ENCODE data around the gene ADAM12.

ADAM12 gene

DNA sequence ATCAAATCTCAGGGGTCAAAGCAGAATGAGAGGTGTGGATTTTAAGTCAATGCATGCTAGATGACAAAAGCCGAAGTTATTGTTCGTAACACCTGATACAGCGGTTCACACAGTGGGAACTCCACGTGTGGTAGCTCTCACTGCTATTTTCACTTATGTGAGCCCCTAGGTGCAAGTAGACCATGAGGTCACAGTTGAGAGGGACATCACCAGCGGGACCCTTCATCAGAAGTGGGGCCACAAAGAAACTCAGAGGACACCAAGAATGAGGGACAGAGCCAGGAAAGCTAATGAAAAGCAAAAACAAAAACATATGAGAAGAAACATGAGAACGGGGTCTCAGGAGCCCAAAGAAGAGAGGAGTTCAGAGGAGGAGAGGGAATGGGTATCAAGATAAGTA is 63.5 kb downstream of the ADAM12 start:
- in situ Hi-C loops (cut with MboI; ENCODE audit: low sequenced_read_pairs) = no loop called here

DNA sequence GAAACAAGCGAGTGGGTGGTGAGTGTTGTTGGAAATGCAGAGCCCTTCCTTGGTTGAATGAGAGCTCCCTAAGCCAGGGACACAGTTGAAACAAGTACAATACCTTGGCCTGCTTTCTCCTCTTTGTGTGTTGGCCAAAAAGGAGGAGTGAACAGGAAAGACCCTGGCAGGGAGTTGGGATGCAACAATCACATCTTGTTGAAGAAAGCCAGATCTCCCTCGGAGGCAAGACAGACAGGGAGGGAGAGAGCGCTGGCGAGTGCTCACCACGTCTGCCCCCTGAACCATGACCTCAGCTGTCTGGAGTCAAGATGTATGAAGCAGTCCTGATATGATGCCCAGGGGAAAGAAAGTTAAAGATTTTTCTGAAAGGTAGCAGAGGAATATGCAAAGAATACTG is 66.8 kb downstream of the ADAM12 start:
- in situ Hi-C loops (cut with MboI; ENCODE audit: low sequenced_read_pairs) = no loop called here

DNA sequence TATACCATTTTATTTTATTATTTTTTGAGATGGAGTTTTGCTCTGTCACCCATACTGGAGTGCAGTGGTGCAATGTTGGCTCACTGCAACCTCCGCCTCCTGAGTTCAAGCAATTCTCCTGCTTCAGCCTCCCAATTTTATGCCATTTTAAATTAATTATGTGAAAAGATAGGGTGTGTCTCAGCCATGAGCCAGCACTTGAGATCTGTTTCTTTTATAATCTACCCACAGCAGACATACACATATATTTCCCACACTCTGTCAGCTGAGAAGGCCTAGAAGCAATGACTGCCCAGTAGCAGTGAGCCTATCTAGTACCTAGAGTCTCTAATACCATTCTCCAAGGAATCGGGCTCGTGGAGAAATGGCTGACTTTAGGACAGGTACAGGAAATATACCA is 70.5 kb downstream of the ADAM12 start:
- in situ Hi-C loops (cut with MboI; ENCODE audit: low sequenced_read_pairs) = no loop called here

DNA sequence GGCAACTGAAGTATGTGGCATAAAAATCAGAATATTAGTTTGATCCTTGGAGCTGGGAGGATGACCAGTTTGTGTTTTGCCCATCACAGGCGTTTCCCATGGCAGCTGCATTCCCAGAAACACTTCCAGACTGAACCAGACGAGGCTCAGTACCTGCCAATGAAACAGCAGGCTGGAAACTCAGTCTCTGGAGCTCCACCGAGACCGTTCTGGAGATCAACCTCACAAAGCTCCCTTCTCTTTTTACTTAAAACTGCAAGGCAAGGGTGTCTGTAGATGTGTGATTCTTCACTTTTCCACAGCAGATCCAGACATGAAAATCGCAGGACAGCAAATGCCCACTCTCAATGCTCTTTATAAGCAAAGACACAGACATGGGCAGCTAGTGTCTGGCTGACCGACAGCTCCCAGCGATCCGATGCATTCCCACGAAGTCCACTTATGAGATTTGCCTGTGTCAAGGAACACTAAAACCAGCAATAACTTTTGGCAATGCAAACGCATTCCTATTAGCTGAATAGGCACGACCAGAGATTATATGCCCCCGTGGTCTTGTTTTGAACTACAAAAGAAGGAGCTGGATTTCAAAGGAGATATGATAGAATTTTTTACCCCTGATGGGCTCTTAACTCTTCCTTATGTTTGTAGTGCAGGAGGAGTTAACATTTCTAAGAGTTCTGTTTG is 72.6 kb downstream of the ADAM12 start:
- in situ Hi-C loops (cut with MboI; ENCODE audit: low sequenced_read_pairs) = no loop called here

GRCh38 chr10:126314863-126315493 is 73.3 kb downstream of the ADAM12 start:
- in situ Hi-C loops (cut with MboI; ENCODE audit: low sequenced_read_pairs) = no loop called here

GRCh38 chr10:126312167-126312566 is 76.1 kb downstream of the ADAM12 start:
- in situ Hi-C loops (cut with MboI; ENCODE audit: low sequenced_read_pairs) = no loop called here

DNA sequence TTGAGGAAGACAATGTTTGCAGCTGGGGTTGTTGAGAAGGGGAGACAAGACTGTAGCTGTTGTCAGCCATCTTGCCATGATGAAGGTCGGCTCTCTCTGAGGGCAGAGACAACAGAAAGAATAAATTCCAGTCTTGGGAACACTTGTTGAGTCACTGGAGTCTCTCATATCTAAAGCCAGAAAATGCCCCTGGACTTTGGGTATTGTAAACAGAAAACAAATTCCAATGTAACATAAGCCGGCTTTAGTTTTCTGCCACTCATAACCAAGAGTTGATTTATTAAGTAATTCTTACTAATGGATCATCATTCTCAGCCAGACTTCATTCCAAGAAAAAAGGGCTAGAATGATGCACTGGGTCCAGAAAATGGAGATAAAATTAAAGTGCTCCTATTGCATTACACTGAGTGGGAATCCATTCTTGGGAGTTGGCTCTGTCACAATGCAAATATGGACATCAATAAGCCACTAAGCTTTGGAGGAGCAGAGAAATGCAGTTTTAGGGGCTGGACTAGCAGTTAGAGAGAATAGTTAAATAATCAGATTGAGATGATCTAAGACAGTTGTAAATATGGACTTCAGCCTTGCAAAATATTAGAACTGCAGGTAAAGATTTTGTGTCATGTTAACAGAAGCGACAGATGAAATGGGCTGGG is 78.9 kb downstream of the ADAM12 start:
- in situ Hi-C loops (cut with MboI; ENCODE audit: low sequenced_read_pairs) = no loop called here

DNA sequence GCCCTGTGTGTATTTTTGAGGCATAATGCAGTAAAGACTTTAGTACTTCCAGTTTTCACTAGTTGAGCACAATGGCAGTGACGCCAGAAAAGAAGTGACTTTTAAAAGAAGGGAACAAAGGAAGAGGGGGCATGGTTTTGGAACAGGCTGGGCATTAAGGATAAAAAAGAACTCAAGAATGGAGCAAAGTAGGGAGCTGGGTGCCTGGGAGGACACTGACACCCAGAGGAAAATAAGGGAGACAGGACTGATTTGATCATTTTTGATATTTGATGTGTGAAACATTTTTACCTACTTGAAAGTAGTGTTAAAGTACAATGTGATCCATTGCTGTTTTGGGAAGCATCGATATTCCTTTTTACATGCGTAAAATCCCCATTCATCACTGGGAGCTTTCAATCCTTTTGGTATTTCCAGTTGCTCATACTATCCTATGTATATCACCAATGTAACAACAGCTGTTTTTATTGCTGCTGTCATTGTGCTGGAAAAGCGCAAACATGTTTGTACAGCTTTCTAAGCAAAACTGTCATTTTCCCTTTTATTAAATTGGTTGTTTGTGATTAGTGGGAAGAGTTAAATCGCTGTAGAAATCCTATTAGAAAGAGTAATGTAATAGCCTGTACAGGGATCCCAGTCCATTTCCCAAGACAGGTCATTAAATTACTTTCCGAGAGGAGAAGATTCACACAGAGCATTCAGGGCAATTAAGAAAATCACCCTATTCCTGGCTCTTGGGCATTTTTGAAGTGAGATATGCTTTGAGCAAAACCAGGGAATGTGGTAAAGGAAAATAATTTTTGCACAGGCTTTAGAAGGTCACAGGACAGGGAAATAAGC is 85.2 kb downstream of the ADAM12 start:
- in situ Hi-C loops (cut with MboI; ENCODE audit: low sequenced_read_pairs) = no loop called here

DNA sequence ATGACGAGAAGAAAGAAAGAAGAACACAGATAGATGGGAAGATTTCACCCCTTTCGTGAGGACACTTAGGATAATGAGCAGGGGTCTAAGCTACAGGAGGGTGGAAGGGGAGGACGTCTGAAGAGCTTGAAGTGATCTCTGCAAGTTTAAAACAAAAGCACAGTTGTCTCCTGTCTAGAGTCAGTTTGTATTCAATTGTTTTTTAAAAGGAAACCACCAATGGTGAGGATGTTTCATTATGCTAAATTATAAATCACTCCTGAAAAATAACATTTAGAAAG is 85.9 kb downstream of the ADAM12 start:
- in situ Hi-C loops (cut with MboI; ENCODE audit: low sequenced_read_pairs) = no loop called here

DNA sequence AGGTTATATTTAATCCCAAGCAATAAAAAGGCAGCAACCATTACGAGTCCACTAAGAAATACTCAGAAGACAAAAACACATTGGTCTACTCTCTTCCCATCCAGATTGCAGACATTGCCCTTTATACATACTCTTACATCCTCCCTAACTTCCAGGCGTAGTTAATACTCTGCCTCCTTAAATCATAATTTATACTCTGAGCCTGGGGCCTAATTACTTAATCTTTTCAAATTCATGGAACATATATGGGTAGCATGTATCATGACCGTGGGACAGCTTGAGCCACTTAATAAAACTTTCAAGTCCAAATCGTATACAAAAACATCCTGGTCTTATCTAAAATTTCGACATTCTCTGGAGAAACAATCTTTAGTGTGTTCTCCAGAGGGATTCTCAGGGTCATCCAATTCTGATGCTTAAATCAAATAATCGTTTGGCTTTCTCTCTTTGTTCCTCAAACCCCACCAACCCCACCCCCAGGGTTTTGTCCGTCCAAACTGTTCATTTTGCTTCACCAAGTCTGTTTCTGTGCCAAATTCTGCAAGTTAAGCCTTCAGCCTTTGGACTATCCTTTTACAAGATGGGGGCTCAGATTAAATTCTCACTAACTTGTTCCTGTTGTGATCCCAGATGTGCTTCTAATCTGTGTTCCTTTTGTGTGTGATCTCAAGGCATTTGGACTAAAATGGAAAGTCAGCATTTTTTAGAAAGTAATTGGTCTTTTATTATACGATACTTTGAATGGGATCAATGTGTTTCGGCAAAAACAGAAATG is 86.4 kb downstream of the ADAM12 start:
- in situ Hi-C loops (cut with MboI; ENCODE audit: low sequenced_read_pairs) = no loop called here

GRCh38 chr10:126294451-126294850 is 93.8 kb downstream of the ADAM12 start:
- in situ Hi-C loops (cut with MboI; ENCODE audit: low sequenced_read_pairs) = no loop called here

DNA sequence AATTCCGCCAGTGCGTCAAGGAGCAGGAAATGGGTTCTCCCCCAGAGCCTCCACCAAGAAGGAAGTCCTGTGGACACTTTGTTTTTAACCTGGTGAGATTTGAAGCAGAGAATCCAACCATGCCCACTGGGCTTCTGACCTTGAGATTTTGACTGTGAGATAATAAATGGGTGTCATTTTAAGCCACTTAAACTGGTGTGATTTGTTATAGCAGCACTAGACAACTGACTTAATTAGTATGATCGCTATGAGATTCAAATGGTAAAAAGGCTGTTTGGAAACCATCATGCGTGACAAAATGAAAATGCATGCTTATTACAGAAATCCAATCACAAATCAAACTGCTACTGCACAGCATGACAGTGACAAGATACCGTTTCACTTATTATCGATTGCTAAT is 98.0 kb downstream of the ADAM12 start:
- in situ Hi-C loops (cut with MboI; ENCODE audit: low sequenced_read_pairs) = no loop called here

DNA sequence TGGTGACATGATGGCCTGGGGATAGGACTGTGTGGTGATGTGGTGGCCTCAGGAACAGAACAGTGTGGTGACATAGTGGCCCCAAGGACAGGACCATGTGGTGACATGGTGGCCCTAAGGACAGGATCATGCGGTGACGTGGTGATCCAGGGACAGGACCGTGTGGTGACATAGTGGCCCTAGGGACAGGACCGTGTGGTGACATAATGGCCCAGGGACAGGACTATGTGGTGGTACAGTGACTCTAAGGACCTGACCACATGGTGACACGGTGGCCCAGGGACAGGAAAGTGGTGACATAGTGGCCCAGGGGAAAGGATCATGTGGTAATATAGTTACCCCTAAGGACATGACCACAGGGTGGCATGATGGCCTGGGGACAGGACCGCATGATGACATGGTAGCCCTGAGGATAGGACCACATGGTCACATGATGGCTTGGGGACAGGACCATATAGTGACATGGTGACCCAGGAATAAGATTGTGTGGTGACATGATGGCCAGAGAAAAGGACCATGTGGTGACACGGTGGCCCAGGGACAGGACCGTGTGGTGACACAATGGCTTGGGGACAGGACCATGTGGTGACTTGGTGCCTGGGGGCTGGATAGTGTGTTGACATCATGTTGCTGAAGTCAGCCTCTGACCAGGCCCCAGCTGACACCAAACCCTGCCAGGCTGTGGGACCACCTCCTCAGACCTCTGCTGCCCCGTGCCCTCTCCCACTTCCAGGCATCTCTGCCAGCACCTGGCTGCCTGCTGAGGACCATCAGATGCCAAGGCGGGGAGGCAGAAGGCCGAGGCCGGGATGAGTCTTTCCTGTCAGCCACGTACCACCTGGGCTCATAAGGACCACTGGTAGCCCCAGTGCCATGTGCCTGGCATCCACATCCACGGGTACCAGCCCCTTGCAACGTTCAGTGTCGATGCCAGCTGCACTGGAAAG is 99.5 kb downstream of the ADAM12 start:
- in situ Hi-C loops (cut with MboI; ENCODE audit: low sequenced_read_pairs) = no loop called here

DNA sequence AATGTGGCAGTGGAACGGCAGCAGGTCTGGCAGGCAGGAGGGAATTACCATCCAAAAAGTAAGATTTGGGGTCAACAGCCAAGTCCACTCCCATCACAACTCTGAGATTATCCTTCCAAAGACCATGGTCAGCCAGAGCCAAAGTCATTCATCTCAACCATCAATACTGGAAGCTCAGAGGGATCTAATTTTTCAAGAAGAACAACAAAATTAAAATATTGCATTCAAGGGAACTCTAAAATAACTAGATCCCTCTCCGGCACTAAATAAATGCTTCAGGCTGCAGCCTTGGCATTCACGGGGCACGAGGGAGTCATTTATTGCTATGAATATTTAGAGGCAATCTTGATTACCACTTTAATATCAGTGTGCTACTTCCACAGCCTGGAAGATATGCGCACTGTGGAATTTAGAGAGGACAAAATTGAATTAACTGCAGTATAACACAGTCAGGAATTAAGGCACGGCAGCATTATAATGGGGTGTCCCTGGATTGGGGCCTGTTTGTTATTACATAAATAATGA is 102.0 kb downstream of the ADAM12 start:
- in situ Hi-C loops (cut with MboI; ENCODE audit: low sequenced_read_pairs) = no loop called here

- in situ Hi-C loops (cut with MboI; ENCODE audit: low sequenced_read_pairs) = no loop called here
These were observed 105.0 kb downstream of the ADAM12 start for GRCh38 chr10:126283307-126283706.

GRCh38 chr10:126278851-126279250 is 109.4 kb downstream of the ADAM12 start:
- in situ Hi-C loops (cut with MboI; ENCODE audit: low sequenced_read_pairs) = no loop called here

DNA sequence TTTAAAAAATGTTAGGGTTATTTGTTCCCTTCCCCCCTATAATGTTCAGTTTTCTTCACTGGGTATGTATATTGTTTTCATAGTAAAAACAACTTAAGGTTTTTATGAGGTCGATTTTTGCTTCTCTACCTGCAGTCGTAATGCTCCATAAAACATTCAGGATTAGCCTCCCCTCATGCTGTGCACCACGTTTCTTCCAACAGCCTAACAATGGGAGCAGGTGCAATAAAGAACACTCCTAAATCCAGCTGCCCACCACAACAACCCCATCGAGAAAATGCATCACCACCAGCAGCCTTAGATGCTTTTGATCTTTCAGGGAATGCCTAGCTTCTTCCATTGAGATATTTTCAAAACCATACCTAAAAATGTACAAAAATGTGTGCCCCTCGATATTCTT is 111.1 kb downstream of the ADAM12 start:
- in situ Hi-C loops (cut with MboI; ENCODE audit: low sequenced_read_pairs) = no loop called here

GRCh38 chr10:126272526-126272925 is 115.8 kb downstream of the ADAM12 start:
- in situ Hi-C loops (cut with MboI; ENCODE audit: low sequenced_read_pairs) = no loop called here

DNA sequence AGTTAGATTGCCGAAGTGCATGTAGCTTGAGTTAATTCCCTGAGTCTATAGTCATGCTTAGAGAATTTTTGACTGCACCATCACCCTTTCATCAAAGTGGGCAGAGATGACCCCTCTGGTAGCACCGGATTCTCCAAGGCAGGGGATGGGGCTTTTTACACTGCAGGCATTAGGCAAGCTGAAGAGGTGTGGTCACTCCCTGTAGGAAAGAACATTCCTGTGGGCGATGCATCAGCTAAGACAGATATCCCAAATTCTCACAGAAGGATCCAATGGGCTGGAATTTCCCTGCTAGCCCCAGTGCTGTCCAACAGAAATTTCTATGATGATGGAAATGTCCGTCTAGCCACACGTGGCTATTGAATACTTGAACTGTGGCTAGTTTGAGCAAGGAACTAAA is 118.2 kb downstream of the ADAM12 start:
- in situ Hi-C loops (cut with MboI; ENCODE audit: low sequenced_read_pairs) = no loop called here

Data from hTERT RPE-1 (cell line).